ENCODE measurements around the gene OPRD1. TPM values are rescaled to one million over a fixed set of nuclear protein-coding genes. Genes with fewer than 3 reads are reported as not detected.
"Not testable (repeated sequence)": the region's sequence is repeated elsewhere in the genome, so short reads cannot be mapped to it uniquely, and the experiment has no call there.

Gene OPRD1
- total RNA-seq, 4 donors from 2014 or later = under 0.01 to 0.23 (median 0.15) TPM

GRCh38 chr1:28815533-28816185 is 3.7 kb downstream of the OPRD1 start:
- no peak for DNase-seq (ENCODE audit: extremely low spot score)
- no peaks in the 10 kb centered on the region for H3K9me3 ChIP-seq
- no peaks in the 10 kb centered on the region for H3K36me3 ChIP-seq
- H3K27me3 ChIP-seq = peaks cover 0 to 90% (median 15%) of the 10 kb centered on the region in 4 donors
- no peak overlapping the region for H3K27ac ChIP-seq (replicated peaks in 1 of 4)
- no peak overlapping the region for H3K4me3 ChIP-seq
- TF ChIP-seq POLR2A (IDR thresholded peaks at IDR 0.05; ENCODE audit: low read depth) (no peak), CTCF (IDR thresholded peaks at IDR 0.05) (no peak), EP300 (IDR thresholded peaks at IDR 0.05) (no peak), POLR2AphosphoS5 (IDR thresholded peaks at IDR 0.05) (no peak)
- intact Hi-C loops (cut with DNase I) = no loop called here
- H3K4me1 ChIP-seq = peaks cover 0 to 11% (median 3%) of the 10 kb centered on the region in 4 donors
- WGBS = 44% methylated on average over 6 of the region's 12 CpGs

DNA sequence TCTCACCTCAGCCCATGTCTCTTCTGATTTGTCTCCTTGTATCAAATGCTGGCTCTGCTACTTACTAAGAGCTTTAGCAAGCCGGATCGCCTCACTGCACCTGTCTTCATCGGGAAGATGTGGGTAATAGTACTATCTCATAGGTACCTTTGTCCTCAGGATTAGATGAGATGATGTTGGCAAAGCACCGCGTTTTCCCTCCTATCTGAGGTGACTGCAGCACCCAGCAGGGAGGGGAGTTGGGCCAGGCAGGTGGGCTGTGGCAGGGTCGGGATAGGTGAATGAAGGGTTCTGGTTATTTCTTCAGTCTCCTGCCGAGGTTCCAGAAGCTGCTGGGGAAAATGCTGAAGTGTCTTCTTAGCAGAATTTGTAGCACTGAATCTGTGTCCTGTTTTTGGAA is 5.2 kb downstream of the OPRD1 start:
- H3K27ac ChIP-seq (replicated peaks in 1 of 4) = no peak overlapping the region
- no peaks in the 10 kb centered on the region for H3K36me3 ChIP-seq
- WGBS = 82% methylated on average over 7 of the region's 7 CpGs
- H3K4me1 ChIP-seq = peaks cover 0 to 6% (median 3%) of the 10 kb centered on the region in 4 donors
- H3K4me3 ChIP-seq = no peak overlapping the region
- TF ChIP-seq EP300 (IDR thresholded peaks at IDR 0.05) = no peak
- TF ChIP-seq POLR2AphosphoS5 (IDR thresholded peaks at IDR 0.05) = no peak
- no peak for TF ChIP-seq CTCF (IDR thresholded peaks at IDR 0.05)
- TF ChIP-seq POLR2A (IDR thresholded peaks at IDR 0.05; ENCODE audit: low read depth) = no peak
- DNase-seq (ENCODE audit: extremely low spot score) = no peak
- H3K27me3 ChIP-seq = peaks cover 0 to 83% (median 8%) of the 10 kb centered on the region in 4 donors
- no peaks in the 10 kb centered on the region for H3K9me3 ChIP-seq
- intact Hi-C loops (cut with DNase I) = no loop called here

- H3K27me3 ChIP-seq = peaks cover 0 to 75% (median 2%) of the 10 kb centered on the region in 4 donors
- no peaks in the 10 kb centered on the region for H3K36me3 ChIP-seq
- no peaks in the 10 kb centered on the region for H3K4me1 ChIP-seq
- no peak overlapping the region for H3K4me3 ChIP-seq
- TF ChIP-seq POLR2A (IDR thresholded peaks at IDR 0.05; ENCODE audit: low read depth) (no peak), EP300 (IDR thresholded peaks at IDR 0.05) (no peak), POLR2AphosphoS5 (IDR thresholded peaks at IDR 0.05) (no peak), CTCF (IDR thresholded peaks at IDR 0.05) (no peak)
- no peaks in the 10 kb centered on the region for H3K9me3 ChIP-seq
- no peak for DNase-seq (ENCODE audit: extremely low spot score)
- intact Hi-C loops (cut with DNase I) = no loop called here
- no peak overlapping the region for H3K27ac ChIP-seq (replicated peaks in 1 of 4)
Observed at GRCh38 chr1:28819020-28819419, 7.0 kb downstream of the OPRD1 start.

DNA sequence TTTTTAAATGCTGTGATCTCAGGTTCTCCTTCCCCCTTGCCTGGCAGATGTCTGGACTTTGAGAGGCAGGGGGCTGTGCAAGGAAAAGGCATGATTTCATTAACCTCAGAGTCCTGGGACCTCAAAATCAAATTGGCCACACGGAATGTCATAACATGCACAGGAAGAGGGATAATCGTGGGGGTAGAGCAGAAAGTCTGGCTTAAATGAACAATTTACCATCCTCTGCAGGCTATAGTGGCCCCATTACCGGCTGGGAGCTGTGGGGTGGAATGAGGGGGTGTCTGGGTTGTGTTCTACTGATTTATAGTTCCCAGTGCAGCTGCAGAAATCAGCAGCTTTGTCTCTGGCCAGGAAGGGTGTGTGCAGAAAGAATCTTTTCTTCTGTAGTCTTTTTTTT is 10.8 kb downstream of the OPRD1 start:
- H3K9me3 ChIP-seq = no peaks in the 10 kb centered on the region
- no peaks in the 10 kb centered on the region for H3K4me1 ChIP-seq
- DNase-seq (ENCODE audit: extremely low spot score) = no peak
- H3K27me3 ChIP-seq = peaks cover 0 to 53% (median 0%) of the 10 kb centered on the region in 4 donors
- 25% methylated on average over 3 of the region's 3 CpGs for whole genome bisulfite sequencing
- H3K36me3 ChIP-seq = no peaks in the 10 kb centered on the region
- no peak overlapping the region for H3K4me3 ChIP-seq
- TF ChIP-seq POLR2AphosphoS5 (IDR thresholded peaks at IDR 0.05) (no peak), POLR2A (IDR thresholded peaks at IDR 0.05; ENCODE audit: low read depth) (no peak), EP300 (IDR thresholded peaks at IDR 0.05) (no peak), CTCF (IDR thresholded peaks at IDR 0.05) (no peak)
- intact Hi-C loops (cut with DNase I) = no loop called here
- H3K27ac ChIP-seq (replicated peaks in 1 of 4) = no peak overlapping the region

- peaks cover 0 to 40% (median 0%) of the 10 kb centered on the region in 4 donors for H3K27me3 ChIP-seq
- H3K27ac ChIP-seq (replicated peaks in 1 of 4); H3K4me3 ChIP-seq; H3K4me1 ChIP-seq; H3K36me3 ChIP-seq; H3K9me3 ChIP-seq; DNase-seq (ENCODE audit: extremely low spot score); intact Hi-C loops (cut with DNase I): not testable (repeated sequence)
- WGBS = 91% methylated on average over 11 of the region's 11 CpGs
Observed at GRCh38 chr1:28824061-28824460, 12.1 kb downstream of the OPRD1 start.

- H3K4me1 ChIP-seq; H3K4me3 ChIP-seq; DNase-seq (ENCODE audit: extremely low spot score); H3K9me3 ChIP-seq; H3K27ac ChIP-seq (replicated peaks in 1 of 4); H3K36me3 ChIP-seq; intact Hi-C loops (cut with DNase I): not testable (repeated sequence)
- peaks cover 0 to 21% (median 0%) of the 10 kb centered on the region in 4 donors for H3K27me3 ChIP-seq
- 49% methylated on average over 11 of the region's 11 CpGs for WGBS
Observed at GRCh38 chr1:28828227-28828858, 16.4 kb downstream of the OPRD1 start.

Measured in esophagus muscularis mucosa (tissue), 4 donors.